ENCODE results near the gene HEPN1.

The HEPN1 gene

GRCh38 chr11:124918950-124919349 is at the start of gene HEPN1:
HEPN1 (plus strand) TSS chr11:124919250.
- DNase-seq (ENCODE audit: low read depth, low spot score) = no peak

- DNase-seq (ENCODE audit: low read depth, low spot score) = no peak
These were observed 49.7 kb upstream of the HEPN1 start for GRCh38 chr11:124869331-124869730.

GRCh38 chr11:124869856-124870387 is 49.1 kb upstream of the HEPN1 start:
- no peak for DNase-seq (ENCODE audit: low read depth, low spot score)

- no peak for DNase-seq (ENCODE audit: low read depth, low spot score)
These were observed 48.6 kb upstream of the HEPN1 start for GRCh38 chr11:124870430-124870829.

GRCh38 chr11:124872280-124872679 is 46.8 kb upstream of the HEPN1 start:
- DNase-seq (ENCODE audit: low read depth, low spot score) = no peak

- no peak for DNase-seq (ENCODE audit: low read depth, low spot score)
These were observed 46.3 kb upstream of the HEPN1 start for GRCh38 chr11:124872741-124873140.

GRCh38 chr11:124873951-124874350 is 45.1 kb upstream of the HEPN1 start:
- DNase-seq (ENCODE audit: low read depth, low spot score) = no peak

- DNase-seq (ENCODE audit: low read depth, low spot score) = no peak
These were observed 44.3 kb upstream of the HEPN1 start for GRCh38 chr11:124874571-124875255.

GRCh38 chr11:124875401-124875800 is 43.6 kb upstream of the HEPN1 start:
- DNase-seq (ENCODE audit: low read depth, low spot score) = no peak

GRCh38 chr11:124875943-124876817 is 42.9 kb upstream of the HEPN1 start:
- DNase-seq (ENCODE audit: low read depth, low spot score) = peak; percentile 80

GRCh38 chr11:124876818-124877630 is 42.0 kb upstream of the HEPN1 start:
- DNase-seq (ENCODE audit: low read depth, low spot score) = no peak

- no peak for DNase-seq (ENCODE audit: low read depth, low spot score)
These were observed 41.5 kb upstream of the HEPN1 start for GRCh38 chr11:124877631-124877909.

- no peak for DNase-seq (ENCODE audit: low read depth, low spot score)
These were observed 40.9 kb upstream of the HEPN1 start for GRCh38 chr11:124877910-124878758.

- no peak for DNase-seq (ENCODE audit: low read depth, low spot score)
These were observed 40.1 kb upstream of the HEPN1 start for GRCh38 chr11:124878759-124879492.

GRCh38 chr11:124879493-124880289 is 39.4 kb upstream of the HEPN1 start:
- no peak for DNase-seq (ENCODE audit: low read depth, low spot score)

- DNase-seq (ENCODE audit: low read depth, low spot score) = no peak
These were observed 38.8 kb upstream of the HEPN1 start for GRCh38 chr11:124880290-124880611.

GRCh38 chr11:124880958-124881357 is 38.1 kb upstream of the HEPN1 start:
- no peak for DNase-seq (ENCODE audit: low read depth, low spot score)

- DNase-seq (ENCODE audit: low read depth, low spot score) = no peak
These were observed 36.5 kb upstream of the HEPN1 start for GRCh38 chr11:124882339-124883071.

GRCh38 chr11:124884340-124884739 is 34.7 kb upstream of the HEPN1 start:
- no peak for DNase-seq (ENCODE audit: low read depth, low spot score)
